Glutamatergic neuron (in vitro differentiated cells): ENCODE data around the gene PRR5L. TPM values are rescaled to one million over a fixed set of nuclear protein-coding genes. Genes with fewer than 3 reads are reported as not detected.

Experiments
- DNase-seq: peaks from one replicate; pipeline ENCODE4 v3.0.0; 2022
- H3K27ac Mint-ChIP-seq: one replicate; pipeline ENCODE4 v1.8.0; 2020; ENCODE audit warnings: mild to moderate bottlenecking, mixed read lengths, inconsistent platforms; ENCODE audit not compliant: unreplicated experiment
- H3K27me3 Mint-ChIP-seq: one replicate; pipeline ENCODE4 v1.8.0; 2020; ENCODE audit warnings: mild to moderate bottlenecking, moderate library complexity, mixed read lengths, inconsistent platforms; ENCODE audit not compliant: unreplicated experiment
- H3K36me3 Mint-ChIP-seq: one replicate; pipeline ENCODE4 v1.8.0; 2020; ENCODE audit warnings: mild to moderate bottlenecking, mixed read lengths, inconsistent platforms; ENCODE audit not compliant: unreplicated experiment
- H3K4me1 Mint-ChIP-seq: one replicate; pipeline ENCODE4 v1.8.0; 2020; ENCODE audit warnings: mild to moderate bottlenecking, low read depth, mixed read lengths, inconsistent platforms; ENCODE audit not compliant: unreplicated experiment
- H3K4me3 Mint-ChIP-seq: one replicate; pipeline ENCODE4 v1.8.0; 2020; ENCODE audit warnings: mild to moderate bottlenecking, mixed read lengths, inconsistent platforms; ENCODE audit not compliant: unreplicated experiment
- H3K9me3 Mint-ChIP-seq: one replicate; pipeline ENCODE4 v1.8.0; 2020; ENCODE audit warnings: mild to moderate bottlenecking, moderate library complexity, mixed read lengths, inconsistent platforms; ENCODE audit not compliant: unreplicated experiment
- total RNA-seq: library from RNA; stranded (reverse); fragmentation: NEBNext Ultra II Directional; extraction: Animal tissue kit (Norgen Biotek cat#: 25700); gene quantifications from one replicate; pipeline ENCODE4 v1.2.1, GENCODE V29; 2021; ENCODE audit not compliant: unreplicated experiment
- TF ChIP-seq, protein P1 (sequence below): fragments of 200-600 bp; sonication (generic); IDR thresholded peaks from one replicate; pipeline ENCODE4 v1.5.0; 2021; ENCODE audit not compliant: partially characterized antibody, unreplicated experiment

The PRR5L gene
- total RNA-seq, 1 donor from 2014 or later, result 1.6 TPM

DNA sequence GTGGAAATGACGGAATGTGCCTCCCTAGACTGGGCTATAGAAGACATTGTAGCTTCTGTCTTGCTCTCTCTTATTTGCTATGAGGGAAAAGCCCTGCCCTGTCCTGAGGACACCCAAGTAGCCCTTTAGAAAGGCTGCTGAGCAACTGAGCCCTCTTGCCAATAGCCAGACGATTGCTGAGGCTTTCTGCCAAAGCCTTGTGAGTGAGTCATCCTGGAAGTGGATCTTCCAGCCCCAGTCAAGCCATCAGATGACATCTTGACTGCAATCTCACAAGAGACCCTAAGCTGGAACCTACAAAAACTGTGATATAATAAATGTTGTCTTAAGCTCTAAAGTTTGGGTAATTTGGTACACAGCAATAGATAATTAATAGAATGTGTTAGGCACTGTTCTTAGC is 217.9 kb downstream of the PRR5L start:
- Mint-ChIP-seq H3K4me1 (no peaks in the 10 kb centered on the region), H3K36me3 (peaks cover 5% of the 10 kb centered on the region), H3K27me3 (no peaks in the 10 kb centered on the region), H3K4me3 (no peak overlapping the region), H3K27ac (no peak overlapping the region), H3K9me3 (peaks cover 4% of the 10 kb centered on the region)
- TF ChIP-seq, protein P1, sequence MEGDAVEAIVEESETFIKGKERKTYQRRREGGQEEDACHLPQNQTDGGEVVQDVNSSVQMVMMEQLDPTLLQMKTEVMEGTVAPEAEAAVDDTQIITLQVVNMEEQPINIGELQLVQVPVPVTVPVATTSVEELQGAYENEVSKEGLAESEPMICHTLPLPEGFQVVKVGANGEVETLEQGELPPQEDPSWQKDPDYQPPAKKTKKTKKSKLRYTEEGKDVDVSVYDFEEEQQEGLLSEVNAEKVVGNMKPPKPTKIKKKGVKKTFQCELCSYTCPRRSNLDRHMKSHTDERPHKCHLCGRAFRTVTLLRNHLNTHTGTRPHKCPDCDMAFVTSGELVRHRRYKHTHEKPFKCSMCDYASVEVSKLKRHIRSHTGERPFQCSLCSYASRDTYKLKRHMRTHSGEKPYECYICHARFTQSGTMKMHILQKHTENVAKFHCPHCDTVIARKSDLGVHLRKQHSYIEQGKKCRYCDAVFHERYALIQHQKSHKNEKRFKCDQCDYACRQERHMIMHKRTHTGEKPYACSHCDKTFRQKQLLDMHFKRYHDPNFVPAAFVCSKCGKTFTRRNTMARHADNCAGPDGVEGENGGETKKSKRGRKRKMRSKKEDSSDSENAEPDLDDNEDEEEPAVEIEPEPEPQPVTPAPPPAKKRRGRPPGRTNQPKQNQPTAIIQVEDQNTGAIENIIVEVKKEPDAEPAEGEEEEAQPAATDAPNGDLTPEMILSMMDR, result no peak
- DNase-seq, result no peak

Other genes with a start within 250 kb of the PRR5L start
- gene COMMD9, start 6.9 kb upstream of the PRR5L start, total RNA-seq, result 72.2 TPM
- gene TRAF6, start 214.0 kb downstream of the PRR5L start, total RNA-seq, result 12.3 TPM